A673 (cell line): ENCODE measurements around the gene POLDIP2.

Experiments
- EZH2 ChIP-seq: fragments of 200-600 bp; sonication (generic); IDR thresholded peaks from 2 replicates; pipeline ENCODE4 v1.6.1; 2017; ENCODE audit warnings: borderline replicate concordance, low read depth, mild to moderate bottlenecking, mixed read lengths, antibody characterized with exemption, low read length; ENCODE audit not compliant: poor library complexity, severe bottlenecking
- TF ChIP-seq, protein P1 (sequence below): fragments of 300-800, 200-600 bp; sonication (generic); conservative IDR thresholded peaks from 2 replicates; pipeline ENCODE4 v1.5.1; 2017; ENCODE audit warnings: low read depth, mild to moderate bottlenecking, antibody characterized with exemption, low read length, moderate library complexity, mixed read lengths

DNA sequence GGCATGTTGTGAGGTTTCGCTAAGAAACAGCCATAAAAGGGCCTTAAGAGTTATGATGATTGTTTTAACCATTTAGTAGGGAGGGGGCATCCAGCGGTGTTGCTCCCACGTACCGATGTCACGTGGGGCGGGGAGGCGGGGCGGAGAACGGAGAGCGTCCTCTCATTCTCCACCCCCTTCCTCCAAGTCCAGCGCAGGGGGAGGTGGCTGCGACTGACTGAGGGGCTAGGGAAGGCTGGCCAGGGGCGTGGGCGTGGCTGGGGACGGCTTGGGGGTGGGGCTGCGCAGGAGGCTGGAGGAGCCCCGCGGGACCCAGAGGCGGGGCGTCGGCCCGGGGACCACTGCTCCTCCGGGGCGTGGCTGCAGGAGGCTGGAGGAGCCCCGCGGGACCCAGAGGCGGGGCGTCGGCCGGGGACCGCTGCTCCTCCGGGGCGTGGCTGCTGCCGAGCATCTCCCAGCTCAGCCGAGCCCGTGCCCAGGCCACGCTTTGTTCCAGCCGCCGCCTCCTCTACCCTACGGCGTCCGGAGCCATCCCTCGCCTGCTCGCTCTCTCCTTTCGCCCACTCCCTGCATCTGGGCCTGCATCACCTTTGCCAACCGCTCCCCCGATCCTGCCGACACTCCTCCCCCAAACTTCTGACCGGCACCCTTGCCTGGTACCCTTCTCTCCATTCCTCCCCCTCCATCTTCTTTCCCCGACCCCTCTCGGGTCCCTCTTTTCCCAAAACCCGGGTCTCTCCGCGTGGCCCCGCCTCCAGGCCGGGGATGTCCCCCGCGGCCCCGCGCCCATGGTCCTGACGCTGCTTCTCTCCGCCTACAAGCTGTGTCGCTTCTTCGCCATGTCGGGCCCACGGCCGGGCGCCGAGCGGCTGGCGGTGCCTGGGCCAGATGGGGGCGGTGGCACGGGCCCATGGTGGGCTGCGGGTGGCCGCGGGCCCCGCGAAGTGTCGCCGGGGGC, 14.2 kb upstream of the POLDIP2 start, which contains the start of gene SARM1:
- TF ChIP-seq, protein P1, sequence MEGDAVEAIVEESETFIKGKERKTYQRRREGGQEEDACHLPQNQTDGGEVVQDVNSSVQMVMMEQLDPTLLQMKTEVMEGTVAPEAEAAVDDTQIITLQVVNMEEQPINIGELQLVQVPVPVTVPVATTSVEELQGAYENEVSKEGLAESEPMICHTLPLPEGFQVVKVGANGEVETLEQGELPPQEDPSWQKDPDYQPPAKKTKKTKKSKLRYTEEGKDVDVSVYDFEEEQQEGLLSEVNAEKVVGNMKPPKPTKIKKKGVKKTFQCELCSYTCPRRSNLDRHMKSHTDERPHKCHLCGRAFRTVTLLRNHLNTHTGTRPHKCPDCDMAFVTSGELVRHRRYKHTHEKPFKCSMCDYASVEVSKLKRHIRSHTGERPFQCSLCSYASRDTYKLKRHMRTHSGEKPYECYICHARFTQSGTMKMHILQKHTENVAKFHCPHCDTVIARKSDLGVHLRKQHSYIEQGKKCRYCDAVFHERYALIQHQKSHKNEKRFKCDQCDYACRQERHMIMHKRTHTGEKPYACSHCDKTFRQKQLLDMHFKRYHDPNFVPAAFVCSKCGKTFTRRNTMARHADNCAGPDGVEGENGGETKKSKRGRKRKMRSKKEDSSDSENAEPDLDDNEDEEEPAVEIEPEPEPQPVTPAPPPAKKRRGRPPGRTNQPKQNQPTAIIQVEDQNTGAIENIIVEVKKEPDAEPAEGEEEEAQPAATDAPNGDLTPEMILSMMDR: no peak
- no peak for TF ChIP-seq EZH2
